IPS-11a (cell line): ENCODE measurements around the gene ENAH.

Experiments used
- H3K4me3 ChIP-seq: one replicate; pipeline ENCODE4 v1.5.1; 2013; ENCODE audit warnings: low read depth, low read length, control low read depth

ENAH gene

GRCh38 chr1:225572422-225572821, 80.5 kb downstream of the ENAH start:
- no peak overlapping the region for H3K4me3 ChIP-seq

GRCh38 chr1:225567789-225568188, 85.1 kb downstream of the ENAH start:
- H3K4me3 ChIP-seq = no peak overlapping the region

- no peak overlapping the region for H3K4me3 ChIP-seq
Observed at GRCh38 chr1:225565847-225566246, 87.1 kb downstream of the ENAH start.

GRCh38 chr1:225561675-225562074, 91.2 kb downstream of the ENAH start:
- H3K4me3 ChIP-seq = no peak overlapping the region

GRCh38 chr1:225559902-225560301, 93.0 kb downstream of the ENAH start:
- H3K4me3 ChIP-seq = no peak overlapping the region

GRCh38 chr1:225559326-225559725, 93.6 kb downstream of the ENAH start:
- H3K4me3 ChIP-seq = no peak overlapping the region

GRCh38 chr1:225556694-225557093, 96.2 kb downstream of the ENAH start:
- no peak overlapping the region for H3K4me3 ChIP-seq

- H3K4me3 ChIP-seq = no peak overlapping the region
Observed at GRCh38 chr1:225555821-225556220, 97.1 kb downstream of the ENAH start.

- no peak overlapping the region for H3K4me3 ChIP-seq
Observed at GRCh38 chr1:225554216-225554812, 98.6 kb downstream of the ENAH start.

GRCh38 chr1:225549821-225550220, 103.1 kb downstream of the ENAH start:
- H3K4me3 ChIP-seq = no peak overlapping the region

- H3K4me3 ChIP-seq = no peak overlapping the region
Observed at GRCh38 chr1:225548140-225548857, 104.6 kb downstream of the ENAH start.

GRCh38 chr1:225545649-225546048, 107.3 kb downstream of the ENAH start:
- no peak overlapping the region for H3K4me3 ChIP-seq

GRCh38 chr1:225544924-225545323, 108.0 kb downstream of the ENAH start:
- no peak overlapping the region for H3K4me3 ChIP-seq

- no peak overlapping the region for H3K4me3 ChIP-seq
Observed at GRCh38 chr1:225544263-225544662, 108.7 kb downstream of the ENAH start.

- H3K4me3 ChIP-seq = no peak overlapping the region
Observed at GRCh38 chr1:225543350-225543749, 109.6 kb downstream of the ENAH start.

GRCh38 chr1:225541383-225541782, 111.5 kb downstream of the ENAH start:
- H3K4me3 ChIP-seq = no peak overlapping the region

- no peak overlapping the region for H3K4me3 ChIP-seq
Observed at GRCh38 chr1:225539575-225539974, 113.3 kb downstream of the ENAH start.

- no peak overlapping the region for H3K4me3 ChIP-seq
Observed at GRCh38 chr1:225539069-225539468, 113.9 kb downstream of the ENAH start.

GRCh38 chr1:225537554-225538251, 115.2 kb downstream of the ENAH start:
- H3K4me3 ChIP-seq = no peak overlapping the region

GRCh38 chr1:225535280-225535679, 117.6 kb downstream of the ENAH start:
- H3K4me3 ChIP-seq = no peak overlapping the region

- no peak overlapping the region for H3K4me3 ChIP-seq
Observed at GRCh38 chr1:225534772-225535171, 118.2 kb downstream of the ENAH start.

GRCh38 chr1:225534135-225534534, 118.8 kb downstream of the ENAH start:
- H3K4me3 ChIP-seq = no peak overlapping the region
